H1 (cell line): Measurements from ENCODE around the gene CPA2. TPM values are rescaled to one million over a fixed set of nuclear protein-coding genes. Genes with fewer than 3 reads are reported as not detected.

Source experiments
- POU5F1 ChIP-seq: IDR thresholded peaks from 2 replicates; pipeline ENCODE4 v1.6.1; 2011; ENCODE audit warnings: low read depth, mild to moderate bottlenecking, low read length, moderate library complexity
- SIN3A ChIP-seq, 2 experiments: IDR thresholded peaks in 1 of 2; conservative IDR thresholded peaks in 1 of 2; 2 replicates each; pipeline ENCODE4 v1.6.1; 2011 to 2012; ENCODE audit warnings: low read length in 2 of 2, improper control_type of control experiment in 1 of 2, low read depth in 1 of 2, mild to moderate bottlenecking in 1 of 2
- SP2 ChIP-seq: IDR thresholded peaks from 2 replicates; pipeline ENCODE4 v1.6.1; 2012; ENCODE audit warnings: mild to moderate bottlenecking, low read length, inconsistent platforms
- SUZ12 ChIP-seq: fragments of 200-600 bp; sonication (generic); IDR thresholded peaks from 2 replicates; pipeline ENCODE4 v1.6.1; 2012; ENCODE audit warnings: mild to moderate bottlenecking, inconsistent platforms, low read length, moderate library complexity, mixed read lengths
- polyA plus RNA-seq, 7 experiments: library from polyadenylated mRNA; depleted of rRNA in 3 of 7; stranded (reverse) in 5 of 7; unstranded in 2 of 7; fragments of >200 nt in 5 of 7; fragments of 200-250 nt in 2 of 7; gene quantifications; 1 replicate in 5 of 7; 2 replicates in 1 of 7; 4 replicates in 1 of 7; pipeline versions ENCODE4 v1.2.1 to v1.2.3, GENCODE V29; 2011 to 2013; ENCODE audit warnings: missing spikeins in 2 of 7, mixed read lengths in 2 of 7
- total RNA-seq: library from RNA; stranded (reverse); fragmentation: NEBNext Ultra II Directional; extraction: Animal tissue kit (Norgen Biotek cat#: 25700); gene quantifications from 2 replicates; pipeline ENCODE4 v1.2.1, GENCODE V29; 2021

The CPA2 gene
- total and polyA plus RNA-seq, 2 of the 8 experiments (the other 6 are each of a cell fraction or from before 2014, with no cell fraction given) = 0.21 TPM; not detected in 1

DNA sequence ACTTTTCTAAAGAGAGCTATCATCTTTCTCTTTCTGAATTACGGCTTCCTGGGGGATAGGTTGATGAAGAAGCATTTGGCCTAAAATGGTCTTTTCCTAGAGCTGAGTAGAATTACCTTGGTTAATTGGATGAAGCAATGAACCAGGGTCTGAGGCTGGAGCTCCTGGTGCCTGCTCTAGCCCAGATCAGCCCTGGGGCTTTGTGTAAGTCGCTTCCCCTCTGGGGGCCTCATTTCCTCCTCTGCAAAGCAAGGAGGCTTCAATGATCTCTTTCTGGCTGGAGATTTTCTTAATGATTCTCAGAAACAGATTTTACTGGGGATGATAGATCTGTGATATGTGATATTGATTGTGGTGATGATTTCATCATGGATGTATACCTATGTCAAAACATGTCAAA, 3.5 kb upstream of the CPA2 start (continued):
- no peak for TF ChIP-seq SIN3A (conservative IDR thresholded peaks at IDR 0.05 in 1 of 2, IDR thresholded peaks at IDR 0.05 in 1 of 2; ENCODE audit: low read depth in 1 of 2, low read length in 2 of 2)
- no peak for TF ChIP-seq POU5F1
- TF ChIP-seq SUZ12 = no peak
- no peak for TF ChIP-seq SP2
